CD14-positive monocyte (primary cell): Measurements from ENCODE around the gene BATF2. TPM values are rescaled to one million over a fixed set of nuclear protein-coding genes. Genes with fewer than 3 reads are reported as not detected.
A peak's percentile ranks its signal among the peaks of the same experiment; 100 is the strongest.

Experiments
- DNase-seq, 3 donors: peaks; one replicate each; pipeline ENCODE4 v3.0.0-alpha.2; 2011 to 2022
- H2AFZ ChIP-seq: 2 replicates; pipeline ENCODE4 v1.6.0; 2012; ENCODE audit warnings: mild to moderate bottlenecking, low read depth, low read length, inconsistent platforms; ENCODE audit not compliant: insufficient read depth, poor library complexity, severe bottlenecking
- H3K27ac ChIP-seq, 2 donors: 1 replicate in 1 of 2; 2 replicates in 1 of 2; pipeline ENCODE4 v1.5.1; 2012 to 2013; ENCODE audit warnings: low read length in 2 of 2, control low read depth in 1 of 2, inconsistent platforms in 1 of 2, low read depth in 1 of 2, mild to moderate bottlenecking in 1 of 2
- H3K27me3 ChIP-seq, 2 donors: one replicate each; pipeline versions ENCODE4 v1.6.0 to v1.6.1; 2011 to 2013; ENCODE audit warnings: low read length in 2 of 2; ENCODE audit not compliant: control insufficient read depth in 2 of 2, insufficient read depth in 2 of 2
- H3K36me3 ChIP-seq, 2 donors: replicated peaks in 1 of 2; 1 replicate in 1 of 2; 2 replicates in 1 of 2; pipeline versions ENCODE4 v1.5.1 to v1.6.1; 2012 to 2013; ENCODE audit warnings: low read length in 2 of 2, control low read depth in 1 of 2, inconsistent platforms in 1 of 2, mild to moderate bottlenecking in 1 of 2; ENCODE audit not compliant: insufficient read depth in 2 of 2, control insufficient read depth in 1 of 2
- H3K4me1 ChIP-seq, 2 donors: 1 replicate in 1 of 2; 2 replicates in 1 of 2; pipeline versions ENCODE4 v1.5.1 to v1.6.1; 2012 to 2013; ENCODE audit warnings: low read length in 2 of 2, control low read depth in 1 of 2, inconsistent platforms in 1 of 2, mild to moderate bottlenecking in 1 of 2, moderate library complexity in 1 of 2; ENCODE audit not compliant: insufficient read depth in 2 of 2, control insufficient read depth in 1 of 2
- H3K4me2 ChIP-seq: replicated peaks from 2 replicates; pipeline ENCODE3; 2012; ENCODE audit warnings: low read length, moderate library complexity, mild to moderate bottlenecking; ENCODE audit not compliant: poor library complexity, severe bottlenecking; ENCODE audit errors: extremely low read depth
- H3K4me3 ChIP-seq, 3 experiments: fragments of 200-600 bp in 1 of 3; sonication (generic) in 1 of 3; replicated peaks in 1 of 3; 1 replicate in 2 of 3; 2 replicates in 1 of 3; pipeline ENCODE4 v1.5.1; 2011 to 2013; ENCODE audit warnings: low read length in 3 of 3, mild to moderate bottlenecking in 3 of 3, control low read depth in 2 of 3, low read depth in 2 of 3, inconsistent platforms in 1 of 3, moderate library complexity in 1 of 3
- H3K79me2 ChIP-seq: 2 replicates; pipeline ENCODE4 v1.6.0; 2012; ENCODE audit warnings: mild to moderate bottlenecking, control low read depth, inconsistent platforms, low read length, moderate library complexity; ENCODE audit not compliant: insufficient read depth
- H3K9ac ChIP-seq: 2 replicates; pipeline ENCODE4 v1.6.0; 2017; ENCODE audit warnings: low read length, mild to moderate bottlenecking; ENCODE audit not compliant: insufficient read depth, poor library complexity, severe bottlenecking
- H3K9me3 ChIP-seq, 2 donors: replicated peaks in 1 of 2; 1 replicate in 1 of 2; 2 replicates in 1 of 2; pipeline versions ENCODE4 v1.5.1 to v1.6.1; 2012 to 2013; ENCODE audit warnings: low read length in 2 of 2, control low read depth in 1 of 2; ENCODE audit not compliant: control insufficient read depth in 1 of 2, insufficient read depth in 1 of 2
- H4K20me1 ChIP-seq: 2 replicates; pipeline ENCODE4 v1.6.0; 2012; ENCODE audit warnings: mild to moderate bottlenecking, low read length, control low read depth, moderate library complexity; ENCODE audit not compliant: insufficient read depth
- H3K27ac Mint-ChIP-seq, 7 donors: one replicate each; pipeline ENCODE4 v1.8.0; 2020; ENCODE audit warnings: mild to moderate bottlenecking in 7 of 7, mixed read lengths in 7 of 7, moderate library complexity in 6 of 7, inconsistent platforms in 2 of 7
- H3K27me3 Mint-ChIP-seq, 3 donors: one replicate each; pipeline ENCODE4 v1.8.0; 2021 to 2022; ENCODE audit warnings: low read depth in 3 of 3, mild to moderate bottlenecking in 3 of 3, mixed read lengths in 3 of 3, moderate library complexity in 3 of 3, inconsistent platforms in 1 of 3
- H3K36me3 Mint-ChIP-seq, 2 donors: one replicate each; pipeline ENCODE4 v1.8.0; 2020; ENCODE audit warnings: mixed read lengths in 2 of 2, inconsistent platforms in 1 of 2, mild to moderate bottlenecking in 1 of 2
- H3K4me1 Mint-ChIP-seq: one replicate; pipeline ENCODE4 v1.8.0; 2020; ENCODE audit warnings: mild to moderate bottlenecking, mixed read lengths
- H3K4me3 Mint-ChIP-seq, 2 donors: one replicate each; pipeline ENCODE4 v1.8.0; 2020; ENCODE audit warnings: mild to moderate bottlenecking in 2 of 2, mixed read lengths in 2 of 2, moderate library complexity in 1 of 2
- H3K9me3 Mint-ChIP-seq, 7 donors: one replicate each; pipeline ENCODE4 v1.8.0; 2020 to 2022; ENCODE audit warnings: mixed read lengths in 7 of 7, mild to moderate bottlenecking in 6 of 7, moderate library complexity in 6 of 7, inconsistent platforms in 2 of 7
- WGBS: methylation state at CpG from one replicate; pipeline ENCODE4 v1.1.5; 2013; ENCODE audit warnings: missing lambda C conversion rate; ENCODE audit not compliant: insufficient coverage; 5-methylcytosine and 5-hydroxymethylcytosine counted together
- intact Hi-C, 2 donors: fragments of 100-400 bp; cut with micrococcal nuclease; formaldehyde crosslinking; loops; one replicate each; pipeline versions ENCODE4 v1.15.0 to v1.15.1; 2023
- polyA plus RNA-seq, 3 donors: library from polyadenylated mRNA; depleted of rRNA in 1 of 3; unstranded in 2 of 3; stranded (reverse) in 1 of 3; fragments of 300-500 nt in 2 of 3; fragments of >200 nt in 1 of 3; fragmentation: Illumina TruSeq in 2 of 3; gene quantifications; 1 replicate in 2 of 3; 2 replicates in 1 of 3; pipeline ENCODE4 v1.2.3, GENCODE V29; 2012 to 2021
- TF ChIP-seq, protein P1 (sequence below): fragments of 200-600 bp; IDR thresholded peaks from one replicate; pipeline ENCODE4 v1.8.0; 2022; ENCODE audit warnings: antibody characterized with exemption, mild to moderate bottlenecking

The BATF2 gene
- polyA plus RNA-seq, 3 donors: 0.97 to 1.7 (median 1.1) TPM

DNA sequence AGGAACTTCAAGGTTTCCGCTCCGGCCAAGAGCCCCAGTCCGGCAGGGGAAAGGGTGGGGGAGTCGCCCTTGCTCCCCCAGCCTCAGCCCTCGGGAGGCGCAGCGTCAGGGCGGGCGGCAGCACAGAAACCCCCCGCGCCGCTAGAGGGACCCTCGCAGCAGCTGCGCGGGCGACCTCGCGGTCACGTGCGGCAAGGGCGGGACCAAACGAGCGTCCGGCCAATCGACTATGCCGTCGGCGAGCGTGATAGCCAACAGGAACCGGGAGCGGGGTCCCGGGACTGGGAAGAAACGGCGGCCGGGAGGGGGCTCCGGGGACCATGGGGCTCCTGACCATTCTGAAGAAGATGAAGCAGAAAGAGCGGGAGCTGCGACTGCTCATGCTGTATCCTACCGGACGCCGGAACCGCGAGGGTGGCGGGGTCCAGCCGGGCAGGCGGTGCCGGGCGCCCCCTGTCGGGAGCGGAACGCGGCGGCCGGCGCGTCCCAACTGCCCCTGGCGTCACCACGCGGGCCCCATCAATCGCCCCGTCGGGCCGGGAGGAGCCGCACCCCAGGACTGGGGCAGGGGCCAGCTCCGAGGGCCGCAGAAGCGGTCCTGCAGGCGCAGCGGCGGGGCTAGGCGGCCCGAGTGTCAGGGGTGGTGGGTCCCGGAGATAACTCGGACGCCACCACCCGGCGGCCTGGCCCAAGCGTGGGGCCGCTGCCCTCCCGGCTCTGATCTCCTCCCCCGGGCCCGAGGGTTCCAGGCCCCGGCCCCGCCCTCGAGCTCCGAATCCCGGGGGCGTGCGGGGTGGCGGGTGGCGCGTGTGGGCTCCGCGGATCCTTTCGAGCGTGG is 17.3 kb upstream of the BATF2 start, which contains the start of gene ARL2:
TSS of gene ARL2 (plus strand) at position 273 of the 838 bp plus-strand sequence. CDS start at position 321, 48 bp downstream.
- Mint-ChIP-seq H3K36me3 (peaks cover 18 to 25% of the 10 kb centered on the region in 2 donors), H3K9me3 (peaks cover 0 to 8% (median 0%) of the 10 kb centered on the region in 7 donors), H3K27ac (peak within 1 kb of the TSS; percentile 94 to 98 (median 97)), H3K4me3 (peak within 1 kb of the TSS; percentile 90 to 95), H3K4me1 (peaks cover 35% of the 10 kb centered on the region), H3K27me3 (no peaks in the 10 kb centered on the region)
- Histone ChIP-seq H3K9ac (peak within 1 kb of the TSS; percentile 93), H3K9me3 (no peaks in the 10 kb centered on the region), H3K27ac (peak within 1 kb of the TSS; percentile 94 to 97), H2AFZ (peak within 1 kb of the TSS; percentile 96), H3K4me1 (peaks cover 22 to 32% of the 10 kb centered on the region in 2 donors), H3K4me3 (peak within 1 kb of the TSS; percentile 52 to 96 (median 70)), H3K36me3 (peaks cover 9 to 15% of the 10 kb centered on the region in 2 donors), H3K79me2 (peaks cover 37% of the 10 kb centered on the region), H3K4me2 (peak within 1 kb of the TSS; percentile 96), H3K27me3 (no peaks in the 10 kb centered on the region), H4K20me1 (peaks cover 10% of the 10 kb centered on the region)
- intact Hi-C loops: loop anchor here in 1 of 2 donors (1.0 to 10.0 kb wide), 4 partner anchors 68 to 169 kb away; partner anchors contain the start of genes CDC42BPG, CDCA5, PPP2R5B and TM7SF2
- TF ChIP-seq, protein P1, sequence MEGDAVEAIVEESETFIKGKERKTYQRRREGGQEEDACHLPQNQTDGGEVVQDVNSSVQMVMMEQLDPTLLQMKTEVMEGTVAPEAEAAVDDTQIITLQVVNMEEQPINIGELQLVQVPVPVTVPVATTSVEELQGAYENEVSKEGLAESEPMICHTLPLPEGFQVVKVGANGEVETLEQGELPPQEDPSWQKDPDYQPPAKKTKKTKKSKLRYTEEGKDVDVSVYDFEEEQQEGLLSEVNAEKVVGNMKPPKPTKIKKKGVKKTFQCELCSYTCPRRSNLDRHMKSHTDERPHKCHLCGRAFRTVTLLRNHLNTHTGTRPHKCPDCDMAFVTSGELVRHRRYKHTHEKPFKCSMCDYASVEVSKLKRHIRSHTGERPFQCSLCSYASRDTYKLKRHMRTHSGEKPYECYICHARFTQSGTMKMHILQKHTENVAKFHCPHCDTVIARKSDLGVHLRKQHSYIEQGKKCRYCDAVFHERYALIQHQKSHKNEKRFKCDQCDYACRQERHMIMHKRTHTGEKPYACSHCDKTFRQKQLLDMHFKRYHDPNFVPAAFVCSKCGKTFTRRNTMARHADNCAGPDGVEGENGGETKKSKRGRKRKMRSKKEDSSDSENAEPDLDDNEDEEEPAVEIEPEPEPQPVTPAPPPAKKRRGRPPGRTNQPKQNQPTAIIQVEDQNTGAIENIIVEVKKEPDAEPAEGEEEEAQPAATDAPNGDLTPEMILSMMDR: peak; percentile 94
- DNase-seq: peak; percentile 81 to 82 (median 82)
- under 1% methylated on average over 95 of the region's 96 CpGs for WGBS

DNA sequence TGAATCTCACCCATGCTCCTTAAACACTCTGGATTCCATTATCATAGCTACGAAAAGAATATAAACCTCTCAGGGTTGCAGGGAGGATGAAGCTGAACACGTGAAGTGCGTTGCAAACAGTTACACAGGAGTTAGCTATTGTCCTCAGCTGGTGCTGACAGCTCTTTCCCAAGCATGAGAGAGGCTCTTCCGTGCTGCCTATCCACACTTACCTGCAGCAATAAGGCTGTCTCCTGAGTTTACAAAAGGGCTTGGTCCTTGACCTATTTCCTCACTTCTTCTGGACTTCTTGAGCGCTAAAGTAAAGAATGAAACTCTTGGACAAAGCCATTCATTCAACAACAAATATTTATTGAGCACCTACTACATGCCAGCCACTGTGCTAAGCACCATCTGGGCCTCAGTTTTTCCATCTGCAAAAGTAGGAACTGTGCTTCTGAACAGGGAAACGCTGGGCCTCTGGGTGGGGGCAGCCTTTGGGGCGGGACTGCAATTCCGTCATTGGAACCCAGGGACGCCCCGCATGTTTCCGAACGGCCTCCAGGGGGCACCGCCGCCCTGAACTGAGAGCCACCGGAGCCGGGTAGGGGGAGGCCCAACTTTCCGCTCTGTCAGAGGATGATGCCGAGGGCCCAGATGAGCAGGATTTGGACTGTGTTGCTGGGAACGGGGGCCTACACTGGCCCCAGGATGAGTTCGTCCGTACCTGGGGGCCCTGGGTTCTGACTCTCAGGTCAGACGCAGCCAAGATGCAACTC is 16.5 kb upstream of the BATF2 start:
- H4K20me1 ChIP-seq: peaks cover 10% of the 10 kb centered on the region
- intact Hi-C loops: loop anchor here in 1 of 2 donors (1.0 to 10.0 kb wide), 4 partner anchors 69 to 169 kb away; partner anchors contain the start of genes CDC42BPG, CDCA5, PPP2R5B and TM7SF2
- H3K36me3 ChIP-seq: peaks cover 2 to 8% of the 10 kb centered on the region in 2 donors
- H3K9me3 Mint-ChIP-seq: peaks cover 0 to 8% (median 0%) of the 10 kb centered on the region in 7 donors
- 14% methylated on average over 21 of the region's 22 CpGs for WGBS
- H3K36me3 Mint-ChIP-seq: peaks cover 16 to 17% of the 10 kb centered on the region in 2 donors
- peak overlapping the region; percentile 94 to 98 (median 97) for H3K27ac Mint-ChIP-seq
- peak overlapping the region; percentile 96 for H3K4me2 ChIP-seq
- H3K27me3 Mint-ChIP-seq: no peaks in the 10 kb centered on the region
- H3K9ac ChIP-seq: peak overlapping the region; percentile 93
- peaks cover 35% of the 10 kb centered on the region for H3K4me1 Mint-ChIP-seq
- peak overlapping the region; percentile 94 to 97 for H3K27ac ChIP-seq
- peak overlapping the region; percentile 96 for H2AFZ ChIP-seq
- H3K4me1 ChIP-seq: peaks cover 22 to 32% of the 10 kb centered on the region in 2 donors
- H3K27me3 ChIP-seq: no peaks in the 10 kb centered on the region
- TF ChIP-seq, protein P1: peak; percentile 87
- no peaks in the 10 kb centered on the region for H3K9me3 ChIP-seq
- peak; percentile 86 to 91 (median 90) for DNase-seq
- H3K79me2 ChIP-seq: peaks cover 37% of the 10 kb centered on the region
- H3K4me3 Mint-ChIP-seq: peak overlapping the region; percentile 90 to 95
- H3K4me3 ChIP-seq: peak overlapping the region; percentile 52 to 96 (median 70)
